Measurements from ENCODE around the gene NOX3. TPM values are rescaled to one million over a fixed set of nuclear protein-coding genes. Genes with fewer than 3 reads are reported as not detected.

The NOX3 gene
- total and polyA plus RNA-seq, 2 donors (not counting 3 experiments of a cell fraction or from before 2014, with no cell fraction given) = not detected

DNA sequence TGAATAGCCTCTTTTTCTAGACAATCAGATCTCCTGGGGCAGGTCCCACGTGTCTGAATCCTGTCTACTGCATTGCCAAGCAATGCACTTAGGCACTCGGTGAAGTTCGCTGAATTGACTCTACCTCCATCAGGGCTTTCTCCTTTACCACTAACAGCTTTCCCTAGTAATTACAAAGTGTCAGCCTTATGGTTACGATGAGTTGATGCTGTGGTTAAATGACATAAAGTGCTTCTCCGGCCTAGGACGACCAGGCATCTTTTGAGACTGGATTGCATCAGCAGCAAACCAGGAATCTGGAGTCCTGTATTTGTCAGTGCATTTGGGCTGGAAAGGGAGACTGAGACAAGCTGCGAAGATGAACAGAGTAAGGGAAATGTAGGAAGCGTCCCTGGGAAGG is 21.5 kb downstream of the NOX3 start:
- no peak overlapping the region for H3K4me2 ChIP-seq (ENCODE audit: insufficient read depth, low read length)
- TF ChIP-seq MYC (IDR thresholded peaks at IDR 0.05; ENCODE audit: low read depth, low read length) (no peak), EZH2 (IDR thresholded peaks at IDR 0.05; ENCODE audit: borderline replicate concordance, low read depth, low read length, severe bottlenecking) (no peak), POLR2AphosphoS5 (IDR thresholded peaks at IDR 0.05; ENCODE audit: insufficient read depth, low read depth, low read length) (no peak), CTCF (IDR thresholded peaks at IDR 0.05; ENCODE audit: extremely low read depth in 1 of 2, insufficient read depth in 1 of 2, low read depth in 1 of 2, low read length in 2 of 2) (no peak), GATA2 (IDR thresholded peaks at IDR 0.05; ENCODE audit: insufficient read depth, insufficient read length, low read depth, low read length) (no peak), MAX (IDR thresholded peaks at IDR 0.05; ENCODE audit: insufficient read depth, insufficient read length) (no peak), POLR2A (IDR thresholded peaks at IDR 0.05; ENCODE audit: low read depth, low read length) (no peak)
- no peaks in the 10 kb centered on the region for H3K36me3 ChIP-seq (ENCODE audit: control insufficient read depth in 2 of 2, extremely low read depth in 1 of 2, insufficient read depth in 2 of 2, low read length in 2 of 2)
- dilution Hi-C loops (cut with MboI; ENCODE audit: extremely low pct_ligation_motif_present, low sequenced_read_pairs) (no loop called here), intact Hi-C loops (cut with micrococcal nuclease) (no loop called here)
- no peak overlapping the region for H3K27ac ChIP-seq (ENCODE audit: insufficient read depth, low read depth, low read length)
- no peaks in the 10 kb centered on the region for H4K20me1 ChIP-seq (replicated peaks; ENCODE audit: control insufficient read depth, extremely low read depth, insufficient read depth, low read length)
- H3K9me3 ChIP-seq (replicated peaks; ENCODE audit: control insufficient read depth, insufficient read depth, low read length) = no peaks in the 10 kb centered on the region
- H3K4me3 ChIP-seq (replicated peaks in 1 of 3; ENCODE audit: insufficient read depth in 1 of 3, low read depth in 1 of 3, low read length in 3 of 3) = no peak overlapping the region
- ChIA-PET CTCF (no interaction called here), POLR2A (no interaction called here)
- no peak for FAIRE-seq
- no peak overlapping the region for H2AFZ ChIP-seq (ENCODE audit: low read depth, low read length)
- DNase-seq (ENCODE audit: low read depth, low spot score) = no peak
- no peak overlapping the region for H3K9ac ChIP-seq (replicated peaks; ENCODE audit: extremely low read depth, insufficient read depth, low read length)
- H3K4me1 ChIP-seq (ENCODE audit: control insufficient read depth, extremely low read depth, insufficient read depth, low read length) = peaks cover 15% of the 10 kb centered on the region
- H3K9me1 ChIP-seq (replicated peaks; ENCODE audit: control insufficient read depth, extremely low read depth, insufficient read depth, low read length) = no peaks in the 10 kb centered on the region
- no peaks in the 10 kb centered on the region for H3K79me2 ChIP-seq (ENCODE audit: control insufficient read depth, insufficient read depth, low read length)
- no peaks in the 10 kb centered on the region for H3K27me3 ChIP-seq (ENCODE audit: control insufficient read depth in 2 of 2, insufficient read depth in 2 of 2, low read length in 2 of 2)
- no TSS peak for BruUV-seq (replicated peaks)

All from endothelial cell of umbilical vein (primary cell).